GM19239 (cell line): ENCODE measurements around the gene PPP1R3C.

ENCODE experiments used
- DNase-seq: peaks from one replicate; pipeline ENCODE4 v3.0.0; 2011; ENCODE audit warnings: low spot score; ENCODE audit not compliant: insufficient read length
- FAIRE-seq: peaks from 2 replicates; lab custom pipeline; 2011; peaks lifted over from hg19 to GRCh38; lab: Jason Lieb, UNC

Gene PPP1R3C

GRCh38 chr10:91632671-91633550, at the start of gene PPP1R3C:
TSS of gene PPP1R3C (minus strand) at chr10:91633071. CDS start at chr10:91632969, 102 bp downstream.
- FAIRE-seq (no peak), DNase-seq (peak; percentile 23)

GRCh38 chr10:91681361-91682276, 48.7 kb upstream of the PPP1R3C start:
- FAIRE-seq (no peak), DNase-seq (no peak)

- no peak for FAIRE-seq
- no peak for DNase-seq
These were observed 47.6 kb upstream of the PPP1R3C start for GRCh38 chr10:91680487-91680886.

GRCh38 chr10:91679296-91679695, 46.4 kb upstream of the PPP1R3C start:
- DNase-seq (no peak), FAIRE-seq (no peak)

- DNase-seq (no peak), FAIRE-seq (no peak)
These were observed 45.0 kb upstream of the PPP1R3C start for GRCh38 chr10:91677911-91678310.

GRCh38 chr10:91672021-91672608, 39.2 kb upstream of the PPP1R3C start:
- FAIRE-seq = no peak
- no peak for DNase-seq

- FAIRE-seq = no peak
These were observed 36.0 kb upstream of the PPP1R3C start for GRCh38 chr10:91668913-91669312.

GRCh38 chr10:91665842-91666241, 33.0 kb upstream of the PPP1R3C start:
- no peak for DNase-seq
- FAIRE-seq = no peak

More at GRCh38 chr10:91668913-91669312, 36.0 kb upstream of the PPP1R3C start:
- no peak for DNase-seq

- DNase-seq (no peak), FAIRE-seq (no peak)
These were observed 31.6 kb upstream of the PPP1R3C start for GRCh38 chr10:91664426-91664825.

GRCh38 chr10:91662993-91663392, 30.1 kb upstream of the PPP1R3C start:
- no peak for FAIRE-seq
- no peak for DNase-seq

- DNase-seq (no peak), FAIRE-seq (no peak)
These were observed 20.5 kb upstream of the PPP1R3C start for GRCh38 chr10:91653219-91653870.

- no peak for DNase-seq
- FAIRE-seq = no peak
These were observed 19.5 kb upstream of the PPP1R3C start for GRCh38 chr10:91652364-91652763.

GRCh38 chr10:91643700-91644099, 10.8 kb upstream of the PPP1R3C start:
- FAIRE-seq = no peak
- no peak for DNase-seq

GRCh38 chr10:91642831-91643692, 10.2 kb upstream of the PPP1R3C start:
- DNase-seq (no peak), FAIRE-seq (no peak)

GRCh38 chr10:91636892-91637291, 4.0 kb upstream of the PPP1R3C start:
- no peak for FAIRE-seq

GRCh38 chr10:91635401-91636400, 2.8 kb upstream of the PPP1R3C start:
- peak; percentile 44 for DNase-seq
- no peak for FAIRE-seq

More at GRCh38 chr10:91636892-91637291, 4.0 kb upstream of the PPP1R3C start:
- no peak for DNase-seq

- no peak for FAIRE-seq
- no peak for DNase-seq
These were observed 2.0 kb upstream of the PPP1R3C start for GRCh38 chr10:91634898-91635297.

- DNase-seq (no peak), FAIRE-seq (no peak)
These were observed 1.4 kb upstream of the PPP1R3C start for GRCh38 chr10:91634246-91634645.
